ENCODE data around the gene NPY1R.

Gene NPY1R

GRCh38 chr4:163332526-163333406 is at the start of gene NPY1R:
TSS of gene NPY1R (minus strand) at chr4:163332596. CDS start at chr4:163326554, 6,042 bp downstream.
- in situ Hi-C loops (cut with HindIII; ENCODE audit: low sequenced_read_pairs) = no loop called here

DNA sequence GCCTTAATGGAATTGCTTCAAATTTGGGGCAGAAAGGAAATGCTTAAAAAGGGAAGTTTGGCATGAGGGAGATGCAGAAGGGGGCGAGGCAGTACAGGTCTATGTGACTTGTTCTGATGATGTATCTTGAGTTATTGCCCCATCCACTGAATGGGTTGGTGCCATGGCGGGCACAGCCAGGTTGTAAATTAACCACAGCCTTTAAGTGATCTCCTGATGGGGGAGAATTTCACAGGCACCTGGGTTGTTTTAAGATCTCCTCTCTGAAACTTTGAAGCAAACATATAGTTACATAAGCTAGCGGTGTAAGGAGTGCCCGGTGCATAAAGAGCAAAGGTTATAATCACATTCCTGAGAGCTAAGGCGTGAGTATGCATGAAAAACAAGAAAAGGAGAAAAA is 48.3 kb upstream of the NPY1R start:
- in situ Hi-C loops (cut with HindIII; ENCODE audit: low sequenced_read_pairs) = no loop called here

DNA sequence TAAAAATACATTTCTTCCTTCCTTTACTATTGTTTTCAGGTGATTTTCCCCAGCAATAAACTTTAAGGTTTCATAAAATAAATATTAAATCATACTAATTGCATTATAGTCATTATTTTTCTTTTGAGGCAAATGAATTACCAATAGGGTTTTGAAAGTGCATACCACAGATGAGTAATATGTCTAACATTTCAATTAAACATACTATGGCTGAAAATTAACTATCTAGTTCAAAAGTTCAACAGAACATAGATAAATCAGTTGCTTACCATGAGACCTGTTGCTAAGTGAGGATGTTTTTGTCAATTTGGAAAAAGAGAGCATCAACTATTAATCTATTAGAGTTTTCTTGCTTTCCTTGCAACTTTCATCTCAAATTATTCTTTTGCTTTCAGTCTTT is 46.3 kb upstream of the NPY1R start:
- in situ Hi-C loops (cut with HindIII; ENCODE audit: low sequenced_read_pairs) = no loop called here

- in situ Hi-C loops (cut with HindIII; ENCODE audit: low sequenced_read_pairs) = no loop called here
These were observed 39.6 kb upstream of the NPY1R start for GRCh38 chr4:163372029-163372428.

DNA sequence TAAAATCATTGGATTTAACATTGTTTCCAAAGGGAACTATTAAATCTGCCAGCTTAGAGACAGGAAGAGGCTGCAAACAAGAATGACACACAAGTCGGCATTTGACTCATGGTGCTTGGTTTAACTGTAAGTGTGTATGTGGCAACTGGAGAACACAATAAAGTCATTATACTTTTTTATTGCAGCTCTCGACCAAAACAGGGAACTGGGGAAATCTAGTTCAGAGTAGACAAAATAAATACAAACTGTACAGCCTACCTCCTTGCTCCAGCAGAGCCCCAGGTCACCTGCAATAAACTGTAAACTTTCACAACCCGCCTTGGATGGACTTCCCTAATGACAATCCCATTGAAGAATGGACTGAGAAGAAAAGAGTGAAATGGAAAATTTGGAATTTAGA is 35.3 kb upstream of the NPY1R start:
- in situ Hi-C loops (cut with HindIII; ENCODE audit: low sequenced_read_pairs) = no loop called here

DNA sequence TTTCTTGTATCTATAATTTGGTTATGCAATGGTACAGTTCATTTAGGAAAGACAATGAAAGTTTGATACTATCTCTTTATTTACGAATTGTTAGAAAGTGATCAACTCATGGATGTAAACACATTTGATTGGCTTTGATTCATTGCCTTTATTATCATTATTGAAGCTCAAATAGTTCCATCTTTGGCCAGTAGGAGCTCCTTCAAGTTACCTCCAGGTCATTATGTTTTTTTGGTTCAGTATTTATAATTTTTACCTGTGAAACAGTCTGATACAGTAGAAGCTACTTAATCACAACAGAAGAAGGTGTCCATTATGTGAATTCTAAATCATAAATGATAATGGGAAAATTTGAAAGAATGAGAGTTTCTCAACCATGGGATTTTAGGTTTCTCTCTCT is 23.7 kb upstream of the NPY1R start:
- in situ Hi-C loops (cut with HindIII; ENCODE audit: low sequenced_read_pairs) = no loop called here

GRCh38 chr4:163353054-163353453 is 20.7 kb upstream of the NPY1R start:
- in situ Hi-C loops (cut with HindIII; ENCODE audit: low sequenced_read_pairs) = no loop called here

- in situ Hi-C loops (cut with HindIII; ENCODE audit: low sequenced_read_pairs) = no loop called here
These were observed 18.3 kb upstream of the NPY1R start for GRCh38 chr4:163350672-163351071.

GRCh38 chr4:163344147-163345125 is 12.0 kb upstream of the NPY1R start:
- in situ Hi-C loops (cut with HindIII; ENCODE audit: low sequenced_read_pairs) = no loop called here

DNA sequence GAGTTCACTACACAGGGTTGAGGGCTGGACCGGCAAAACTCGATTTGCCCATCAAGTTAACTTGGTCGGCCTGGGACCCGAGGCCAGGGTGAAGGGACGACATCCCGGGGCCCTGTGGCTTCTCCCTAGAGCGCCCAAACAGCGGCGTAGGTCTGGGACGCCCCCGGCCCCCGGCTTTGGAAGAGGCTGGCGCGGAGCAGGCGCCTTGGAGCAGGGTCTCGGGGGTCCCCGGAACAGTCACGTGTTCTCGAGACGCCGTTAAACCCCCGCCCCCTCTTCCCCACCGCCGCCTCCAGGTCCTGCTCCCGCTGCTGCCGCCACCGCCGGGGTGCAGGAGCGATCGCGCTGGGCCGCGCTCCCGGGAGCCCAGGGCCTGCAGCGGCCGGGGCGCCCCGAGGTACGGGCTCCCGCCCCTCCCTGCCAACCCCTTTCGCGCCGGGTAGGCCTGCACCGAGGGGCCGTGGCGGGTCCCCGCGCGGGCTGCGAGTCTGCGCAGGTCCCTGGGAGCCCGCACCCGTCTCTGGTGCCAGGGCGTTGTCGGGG is 11.3 kb upstream of the NPY1R start, which contains the start of gene NPY5R:
Gene NPY5R, plus strand, starts transcription at position 289 of the 543 bp plus-strand sequence. CDS start 6,382 bp downstream, outside the sequence.
- in situ Hi-C loops (cut with HindIII; ENCODE audit: low sequenced_read_pairs) = no loop called here

GRCh38 chr4:163335384-163335783 is 3.0 kb upstream of the NPY1R start:
- in situ Hi-C loops (cut with HindIII; ENCODE audit: low sequenced_read_pairs) = no loop called here

- in situ Hi-C loops (cut with HindIII; ENCODE audit: low sequenced_read_pairs) = no loop called here
These were observed 593 bp downstream of the NPY1R start for GRCh38 chr4:163331629-163332376.

DNA sequence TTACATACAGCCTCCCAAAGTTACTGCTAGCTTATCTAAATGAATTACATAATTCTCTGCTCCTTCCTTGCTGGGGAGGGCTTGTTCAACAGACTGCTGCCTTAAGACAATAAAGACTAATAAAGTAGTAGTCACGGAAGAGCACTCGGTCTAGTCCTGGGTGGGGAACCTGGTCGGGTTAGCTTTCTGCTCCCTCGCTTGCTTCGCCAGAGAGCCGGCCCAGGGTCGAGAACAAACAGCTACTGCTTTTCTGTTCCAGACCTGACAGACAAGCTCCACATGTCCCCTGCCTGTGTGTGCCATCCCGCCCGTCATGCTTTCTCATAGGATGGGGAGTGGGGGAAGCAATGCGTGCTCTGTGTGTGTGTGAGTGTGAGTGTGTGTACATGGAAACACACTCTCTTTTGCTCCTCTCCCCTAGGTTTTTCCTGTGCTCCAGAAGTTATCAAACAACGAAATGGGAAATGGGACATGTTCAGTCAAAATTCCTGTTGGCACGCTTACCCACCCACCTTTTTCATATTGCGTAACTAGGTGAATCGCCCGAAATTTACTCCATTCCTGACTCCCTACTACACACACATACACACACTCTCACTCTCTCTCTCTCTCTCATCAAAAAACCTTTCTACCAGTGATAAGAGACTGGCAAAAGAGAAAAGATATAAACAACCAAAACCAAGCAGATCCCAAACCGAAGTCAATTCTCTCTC is 1.3 kb downstream of the NPY1R start:
- in situ Hi-C loops (cut with HindIII; ENCODE audit: low sequenced_read_pairs) = no loop called here

GRCh38 chr4:163317110-163317509 is 15.3 kb downstream of the NPY1R start:
- in situ Hi-C loops (cut with HindIII; ENCODE audit: low sequenced_read_pairs) = no loop called here

- in situ Hi-C loops (cut with HindIII; ENCODE audit: low sequenced_read_pairs) = no loop called here
These were observed 22.9 kb downstream of the NPY1R start for GRCh38 chr4:163309466-163309865.

DNA sequence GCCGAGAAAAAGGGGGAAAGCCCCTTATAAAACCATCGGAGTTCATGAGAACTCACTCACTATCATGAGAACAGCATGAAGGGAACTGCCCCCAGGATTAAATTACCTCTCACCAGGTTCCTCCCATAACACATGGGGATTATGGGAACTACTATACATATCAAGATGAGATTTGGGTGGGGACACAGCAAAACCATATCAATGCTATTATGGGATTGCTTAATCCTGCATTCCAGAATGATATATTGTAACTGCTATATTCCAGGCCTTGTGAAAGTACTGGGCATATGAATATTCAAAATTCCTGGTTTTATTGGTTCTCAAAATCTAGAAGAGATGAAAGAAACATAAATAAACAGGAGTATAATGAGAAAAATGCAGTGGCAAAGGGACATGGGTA is 29.3 kb downstream of the NPY1R start:
- in situ Hi-C loops (cut with HindIII; ENCODE audit: low sequenced_read_pairs) = no loop called here

DNA sequence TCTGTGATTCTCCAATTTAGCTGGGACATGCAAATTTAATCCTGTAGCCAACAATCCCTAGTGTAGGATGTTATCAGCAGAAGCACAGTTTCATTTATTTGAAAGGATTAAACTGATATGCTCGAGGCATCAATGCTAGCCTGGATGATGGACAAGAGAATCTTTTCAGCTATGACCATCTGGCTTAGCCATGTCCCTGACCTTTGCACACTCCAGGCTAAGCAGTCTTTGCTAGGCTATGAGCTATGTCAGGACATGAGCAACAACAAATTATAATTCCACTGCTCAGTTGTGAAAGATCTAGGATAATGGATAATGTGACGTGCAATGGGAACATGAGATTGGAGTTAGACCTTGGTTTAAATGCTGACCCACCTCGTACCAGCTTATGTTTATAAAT is 32.0 kb downstream of the NPY1R start:
- in situ Hi-C loops (cut with HindIII; ENCODE audit: low sequenced_read_pairs) = no loop called here

GRCh38 chr4:163295138-163295537 is 37.3 kb downstream of the NPY1R start:
- in situ Hi-C loops (cut with HindIII; ENCODE audit: low sequenced_read_pairs) = no loop called here

- in situ Hi-C loops (cut with HindIII; ENCODE audit: low sequenced_read_pairs) = no loop called here
These were observed 48.1 kb downstream of the NPY1R start for GRCh38 chr4:163284304-163284703.

All from DLD1 (cell line).